Tibial artery (tissue), 4 donors: Measurements from ENCODE around the gene SV2B.

Experiments
- DNase-seq, 2 donors: peaks; one replicate each; pipeline ENCODE4 v3.0.0-alpha.2; 2019
- H3K27ac ChIP-seq, 2 donors: fragments of 200-600 bp; sonication (generic) in 1 of 2; 1 replicate in 1 of 2; 2 replicates in 1 of 2; pipeline ENCODE4 v1.5.1; 2018 to 2019; ENCODE audit warnings: mild to moderate bottlenecking in 1 of 2
- H3K27me3 ChIP-seq, 2 donors: fragments of 200-600 bp; sonication (generic) in 1 of 2; one replicate each; pipeline versions ENCODE4 v1.5.1 to v1.6.0; 2016 to 2019
- H3K36me3 ChIP-seq, 3 donors: fragments of 200-600 bp; sonication (generic) in 2 of 3; one replicate each; pipeline ENCODE4 v1.5.1; 2016 to 2019; ENCODE audit warnings: mild to moderate bottlenecking in 2 of 3
- H3K4me1 ChIP-seq, 4 donors: fragments of 200-600 bp; sonication (generic) in 2 of 4; 1 replicate in 3 of 4; 2 replicates in 1 of 4; pipeline ENCODE4 v1.5.1; 2016 to 2019
- H3K4me3 ChIP-seq, 2 donors: fragments of 200-600 bp; sonication (generic) in 1 of 2; 1 replicate in 1 of 2; 2 replicates in 1 of 2; pipeline ENCODE4 v1.5.1; 2018 to 2019; ENCODE audit warnings: mild to moderate bottlenecking in 2 of 2
- H3K9me3 ChIP-seq, 3 donors: fragments of 200-600 bp; sonication (generic) in 1 of 3; one replicate each; pipeline ENCODE4 v1.5.1; 2016 to 2019
- intact Hi-C: fragments of 100-400 bp; cut with DNase I; formaldehyde crosslinking; loops from one replicate; pipeline ENCODE4 v1.15.0; 2023; ENCODE audit warnings: low total_unique reads
- TF ChIP-seq, protein P1 (sequence below), 2 experiments: fragments of 200-600 bp in 1 of 2; fragments of 450-650 bp in 1 of 2; IDR thresholded peaks; one replicate each; pipeline ENCODE4 v1.5.1; 2017 to 2019; ENCODE audit warnings: antibody characterized with exemption in 2 of 2, mild to moderate bottlenecking in 1 of 2, moderate library complexity in 1 of 2

Gene SV2B

DNA sequence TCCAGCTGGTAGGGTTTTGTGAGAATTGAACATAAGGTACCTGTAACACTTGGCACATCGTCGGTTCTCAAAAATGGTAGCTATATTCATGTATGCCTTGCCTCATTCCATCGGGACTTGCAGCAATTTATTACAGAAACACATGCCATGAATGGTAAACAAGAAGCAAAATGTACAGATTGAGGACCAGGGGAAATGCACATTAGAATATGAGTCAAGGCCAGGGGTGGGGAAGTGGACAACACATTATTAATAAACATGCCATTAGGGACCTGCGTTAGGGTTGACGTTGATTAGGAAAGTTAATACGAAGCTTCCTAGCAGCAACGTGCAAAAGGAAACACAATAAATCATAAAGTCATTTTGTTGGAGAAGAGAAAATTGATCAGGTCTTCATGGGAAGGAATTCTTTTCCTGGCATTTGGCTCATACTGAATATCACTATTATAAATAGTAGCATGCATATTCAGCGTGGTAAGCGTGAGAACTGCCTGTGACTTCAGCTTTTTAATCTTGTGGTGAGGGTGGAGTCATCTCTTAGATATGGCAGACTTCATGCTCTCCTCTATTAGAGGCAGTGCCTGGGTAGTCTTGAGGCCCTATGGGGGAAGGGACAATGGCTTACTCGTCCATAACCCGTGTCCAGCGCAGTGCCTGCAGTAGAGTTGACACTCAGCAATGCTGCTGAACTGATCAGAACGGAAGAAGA is 184.9 kb downstream of the SV2B start:
- intact Hi-C loops, result no loop called here
- H3K36me3 ChIP-seq, result no peaks in the 10 kb centered on the region
- DNase-seq, result no peak
- H3K4me1 ChIP-seq, result no peaks in the 10 kb centered on the region
- H3K9me3 ChIP-seq, result no peaks in the 10 kb centered on the region
- H3K27me3 ChIP-seq, result peaks cover 0 to 5% of the 10 kb centered on the region in 2 donors
- H3K4me3 ChIP-seq, result no peak overlapping the region
- TF ChIP-seq, protein P1, sequence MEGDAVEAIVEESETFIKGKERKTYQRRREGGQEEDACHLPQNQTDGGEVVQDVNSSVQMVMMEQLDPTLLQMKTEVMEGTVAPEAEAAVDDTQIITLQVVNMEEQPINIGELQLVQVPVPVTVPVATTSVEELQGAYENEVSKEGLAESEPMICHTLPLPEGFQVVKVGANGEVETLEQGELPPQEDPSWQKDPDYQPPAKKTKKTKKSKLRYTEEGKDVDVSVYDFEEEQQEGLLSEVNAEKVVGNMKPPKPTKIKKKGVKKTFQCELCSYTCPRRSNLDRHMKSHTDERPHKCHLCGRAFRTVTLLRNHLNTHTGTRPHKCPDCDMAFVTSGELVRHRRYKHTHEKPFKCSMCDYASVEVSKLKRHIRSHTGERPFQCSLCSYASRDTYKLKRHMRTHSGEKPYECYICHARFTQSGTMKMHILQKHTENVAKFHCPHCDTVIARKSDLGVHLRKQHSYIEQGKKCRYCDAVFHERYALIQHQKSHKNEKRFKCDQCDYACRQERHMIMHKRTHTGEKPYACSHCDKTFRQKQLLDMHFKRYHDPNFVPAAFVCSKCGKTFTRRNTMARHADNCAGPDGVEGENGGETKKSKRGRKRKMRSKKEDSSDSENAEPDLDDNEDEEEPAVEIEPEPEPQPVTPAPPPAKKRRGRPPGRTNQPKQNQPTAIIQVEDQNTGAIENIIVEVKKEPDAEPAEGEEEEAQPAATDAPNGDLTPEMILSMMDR (IDR thresholded peaks at IDR 0.05), result no peak
- no peak overlapping the region for H3K27ac ChIP-seq

DNA sequence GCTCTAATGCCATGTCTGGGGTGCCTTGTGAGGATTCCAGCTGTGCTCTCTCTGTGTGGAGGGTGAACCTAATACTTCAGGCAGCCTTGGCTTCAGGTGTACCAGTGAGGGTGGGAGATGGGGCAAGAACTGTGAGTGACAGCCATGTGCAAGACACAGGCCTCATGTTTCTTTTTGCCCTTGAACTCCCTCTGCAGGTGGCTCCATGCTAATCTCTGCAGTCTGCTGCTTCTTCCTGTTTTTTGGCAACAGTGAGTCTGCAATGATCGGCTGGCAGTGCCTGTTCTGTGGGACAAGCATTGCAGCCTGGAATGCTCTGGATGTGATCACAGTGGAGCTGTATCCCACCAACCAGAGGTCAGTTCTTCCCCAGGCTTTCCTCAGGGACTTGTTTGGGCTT is 189.3 kb downstream of the SV2B start:
- intact Hi-C loops, result no loop called here
- Histone ChIP-seq H3K4me1 (no peaks in the 10 kb centered on the region), H3K27ac (no peak overlapping the region), H3K9me3 (no peaks in the 10 kb centered on the region), H3K4me3 (no peak overlapping the region), H3K36me3 (no peaks in the 10 kb centered on the region), H3K27me3 (peaks cover 0 to 5% of the 10 kb centered on the region in 2 donors)
- DNase-seq, result no peak
- TF ChIP-seq, protein P1 (IDR thresholded peaks at IDR 0.05), result no peak

DNA sequence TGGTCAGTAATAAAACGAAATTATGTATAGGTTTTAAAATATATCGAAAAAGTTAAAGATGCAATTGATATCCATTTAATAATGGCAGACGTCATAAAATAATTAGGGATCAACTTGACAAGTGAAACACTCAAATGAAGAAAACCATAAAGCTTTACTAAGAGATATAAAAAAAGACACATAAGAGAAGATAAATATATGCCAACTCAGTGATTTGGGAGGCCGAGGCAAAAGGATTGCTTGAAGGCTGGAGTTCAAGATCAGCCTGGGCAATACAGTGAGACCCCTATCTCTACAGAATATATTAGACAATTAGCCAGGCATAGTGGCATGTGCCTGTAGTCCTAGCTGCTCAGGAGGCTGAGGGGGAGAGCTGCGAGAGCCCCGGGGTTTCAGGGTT is 190.5 kb downstream of the SV2B start:
- intact Hi-C loops, result no loop called here
- Histone ChIP-seq H3K4me3 (no peak overlapping the region), H3K36me3 (no peaks in the 10 kb centered on the region), H3K27me3 (peaks cover 0 to 5% of the 10 kb centered on the region in 2 donors), H3K4me1 (no peaks in the 10 kb centered on the region), H3K9me3 (no peaks in the 10 kb centered on the region), H3K27ac (no peak overlapping the region)
- no peak for DNase-seq
- TF ChIP-seq, protein P1 (IDR thresholded peaks at IDR 0.05), result no peak

DNA sequence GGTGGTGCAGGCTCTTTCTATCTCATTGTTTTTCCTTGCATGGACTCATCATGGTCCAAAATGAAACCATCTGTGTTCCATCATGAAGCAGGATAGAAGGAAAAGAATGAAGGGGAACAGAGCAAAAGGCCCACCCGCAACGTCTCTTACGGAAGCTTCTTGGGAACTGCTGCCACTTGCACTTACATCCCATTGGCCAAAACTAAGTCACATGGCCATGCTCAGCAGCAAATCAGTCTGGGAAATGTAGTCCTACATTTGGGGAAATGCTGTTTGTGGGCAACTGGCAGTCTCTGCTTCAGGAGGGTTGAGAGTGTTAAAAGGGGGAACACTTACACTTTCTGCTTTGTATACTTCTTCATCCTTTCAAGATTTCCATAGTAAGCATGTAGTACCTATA is 191.6 kb downstream of the SV2B start:
- Histone ChIP-seq H3K36me3 (no peaks in the 10 kb centered on the region), H3K4me3 (no peak overlapping the region), H3K27ac (no peak overlapping the region), H3K4me1 (no peaks in the 10 kb centered on the region), H3K27me3 (peaks cover 0 to 11% of the 10 kb centered on the region in 2 donors), H3K9me3 (no peaks in the 10 kb centered on the region)
- intact Hi-C loops, result no loop called here
- TF ChIP-seq, protein P1 (IDR thresholded peaks at IDR 0.05), result no peak
- no peak for DNase-seq

DNA sequence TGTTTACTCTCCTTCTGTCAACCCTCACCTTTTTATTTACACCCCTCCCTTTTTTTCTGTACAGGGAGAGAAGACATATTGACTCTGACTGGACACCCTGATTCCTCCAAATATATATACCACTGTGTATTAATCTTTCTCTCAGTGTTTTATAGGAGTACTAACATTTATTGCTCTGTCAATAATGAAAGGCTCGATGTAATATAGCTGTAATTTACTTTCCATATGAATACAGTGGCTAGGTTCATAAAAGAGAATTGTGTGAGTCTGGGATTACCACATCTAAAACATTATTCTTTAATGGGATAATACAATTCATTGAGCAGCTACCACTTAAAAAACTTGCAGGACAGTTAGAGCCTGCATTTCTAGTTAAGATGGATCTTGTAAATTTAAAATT is 194.3 kb downstream of the SV2B start:
- H3K36me3 ChIP-seq, result no peaks in the 10 kb centered on the region
- no peak for DNase-seq
- no peaks in the 10 kb centered on the region for H3K9me3 ChIP-seq
- peaks cover 0 to 11% of the 10 kb centered on the region in 2 donors for H3K27me3 ChIP-seq
- no peak overlapping the region for H3K27ac ChIP-seq
- no peak overlapping the region for H3K4me3 ChIP-seq
- no peaks in the 10 kb centered on the region for H3K4me1 ChIP-seq
- TF ChIP-seq, protein P1 (IDR thresholded peaks at IDR 0.05), result no peak
- intact Hi-C loops, result no loop called here
